K562 (cell line): ENCODE results near the gene VWC2L. TPM values are rescaled to one million over a fixed set of nuclear protein-coding genes. Genes with fewer than 3 reads are reported as not detected.

Experiments
- ATAC-seq: fragments of 200-7000 bp; cut with Tn5 transposase; 3 replicates; pipeline ENCODE4 v1.9.1; 2020; ENCODE audit warnings: moderate library complexity
- BruUV-seq: library from RNA; stranded (reverse); fragments of 400-500 nt; replicated peaks from 2 replicates; lab custom pipeline; 2021; lab: Mats Ljungman, UMichigan
- CTCF ChIA-PET: fragments of 300-600 bp; formaldehyde crosslinking; extraction: SDS; loops from one replicate; lab custom pipeline; 2021; ENCODE audit warnings: low intra/inter-chr PET ratio; lab: Yijun Ruan, JAX
- POLR2A ChIA-PET: fragments of 300-600, 350-650 bp; sonication (Branson Sonifier 250); formaldehyde crosslinking; extraction: SDS; loops from one replicate; lab custom pipeline; 2021; ENCODE audit warnings: antibody characterized with exemption, inconsistent platforms; lab: Yijun Ruan, JAX
- DNase-seq, 4 experiments: peaks; one replicate each; pipeline versions ENCODE4 v3.0.0 to v3.0.0-alpha.2; 2011 to 2018; ENCODE audit warnings: low spot score in 3 of 4, mixed read lengths in 3 of 4; ENCODE audit errors: extremely low read depth in 1 of 4
- FAIRE-seq: peaks from 2 replicates; lab custom pipeline; 2011; peaks lifted over from hg19 to GRCh38; lab: Jason Lieb, UNC
- H2AFZ ChIP-seq: 2 replicates; pipeline ENCODE4 v1.6.0; 2011; ENCODE audit warnings: low read depth, low read length, control low read depth, inconsistent platforms
- H3K27ac ChIP-seq: fragments of 200-600 bp; 3 replicates; pipeline ENCODE4 v1.8.0; 2011; ENCODE audit warnings: low read depth, mild to moderate bottlenecking, control low read depth, inconsistent platforms, low read length, moderate library complexity, mixed read lengths; ENCODE audit errors: extremely low read depth
- H3K27me3 ChIP-seq, 2 experiments: fragments of 300-600 bp in 1 of 2; 2 replicates in 1 of 2; 3 replicates in 1 of 2; pipeline versions ENCODE4 v1.6.0 to v1.8.0; 2011; ENCODE audit warnings: inconsistent platforms in 2 of 2, low read length in 2 of 2, mild to moderate bottlenecking in 1 of 2, mixed read lengths in 1 of 2, moderate library complexity in 1 of 2; ENCODE audit not compliant: control insufficient read depth in 2 of 2, insufficient read depth in 2 of 2
- H3K36me3 ChIP-seq: fragments of 300-600 bp; 3 replicates; pipeline ENCODE4 v1.8.0; 2011; ENCODE audit warnings: mild to moderate bottlenecking, low read length, inconsistent platforms; ENCODE audit not compliant: control insufficient read depth, insufficient read depth
- H3K4me1 ChIP-seq, 2 experiments: fragments of 200-600 bp in 1 of 2; replicated peaks in 1 of 2; 2 replicates in 1 of 2; 3 replicates in 1 of 2; pipeline versions ENCODE4 v1.5.1 to v1.8.0; 2011; ENCODE audit warnings: inconsistent platforms in 2 of 2, low read length in 2 of 2, mild to moderate bottlenecking in 1 of 2, mixed read lengths in 1 of 2, moderate library complexity in 1 of 2; ENCODE audit not compliant: control insufficient read depth in 2 of 2, insufficient read depth in 2 of 2
- H3K4me2 ChIP-seq: 2 replicates; pipeline ENCODE4 v1.6.1; 2011; ENCODE audit warnings: low read length, control low read depth, inconsistent platforms, mixed read lengths; ENCODE audit not compliant: insufficient read depth
- H3K4me3 ChIP-seq: fragments of 200-600 bp; sonication (generic), shearing (Covaris generic); 2 replicates; pipeline ENCODE4 v1.5.1; 2016; ENCODE audit warnings: control low read depth, inconsistent platforms
- H3K79me2 ChIP-seq: fragments of 200-600 bp; 3 replicates; pipeline ENCODE4 v1.8.0; 2011; ENCODE audit warnings: low read length, inconsistent platforms; ENCODE audit not compliant: control insufficient read depth, insufficient read depth
- H3K9ac ChIP-seq, 2 experiments: 2 replicates each; pipeline versions ENCODE4 v1.6.0 to v1.6.1; 2011; ENCODE audit warnings: low read depth in 2 of 2, low read length in 2 of 2, control low read depth in 1 of 2, inconsistent platforms in 1 of 2, mild to moderate bottlenecking in 1 of 2, mixed read lengths in 1 of 2; ENCODE audit not compliant: insufficient read depth in 1 of 2
- H3K9me1 ChIP-seq: one replicate; pipeline ENCODE4 v1.6.0; 2011; ENCODE audit warnings: inconsistent platforms, mild to moderate bottlenecking, low read length, moderate library complexity; ENCODE audit not compliant: control insufficient read depth, insufficient read depth
- H3K9me3 ChIP-seq: replicated peaks from 2 replicates; pipeline ENCODE4 v1.5.1; 2011; ENCODE audit warnings: low read depth, low read length, inconsistent platforms; ENCODE audit not compliant: control insufficient read depth, insufficient read depth
- H4K20me1 ChIP-seq: replicated peaks from 2 replicates; pipeline ENCODE4 v1.6.1; 2011; ENCODE audit warnings: low read length, inconsistent platforms, mixed read lengths; ENCODE audit not compliant: control insufficient read depth, insufficient read depth
- ADNP ChIP-seq: fragments of 200-800 bp; sonication (Bioruptor generic); IDR thresholded peaks from 2 replicates; pipeline ENCODE4 v1.6.1; 2016; ENCODE audit warnings: missing genetic modification characterization, missing compliant biosample characterization
- CTCFL ChIP-seq: IDR thresholded peaks from 2 replicates; pipeline ENCODE4 v1.6.1; 2011; ENCODE audit warnings: borderline replicate concordance, low read depth, mild to moderate bottlenecking, moderate library complexity, low read length; ENCODE audit not compliant: insufficient read depth, poor library complexity, severe bottlenecking
- DPF2 ChIP-seq: fragments of 450-650 bp; IDR thresholded peaks from 2 replicates; pipeline ENCODE4 v1.6.1; 2016
- EP300 ChIP-seq: IDR thresholded peaks from 2 replicates; pipeline ENCODE4 v1.6.1; 2012; ENCODE audit warnings: low read length, improper control_type of control experiment
- SMARCE1 ChIP-seq: fragments of 450-650 bp; IDR thresholded peaks from 2 replicates; pipeline ENCODE4 v1.7.1; 2016; ENCODE audit warnings: mild to moderate bottlenecking
- TFE3 ChIP-seq: fragments of 450-650 bp; formaldehyde crosslinking; IDR thresholded peaks from 2 replicates; pipeline ENCODE4 v1.4.0; 2020; ENCODE audit warnings: mild to moderate bottlenecking, mixed read lengths
- U2AF2 ChIP-seq: fragments of 200-400 bp; formaldehyde crosslinking; optimal IDR thresholded peaks from 2 replicates; pipeline ENCODE3; 2017; ENCODE audit warnings: low read depth, mild to moderate bottlenecking, low read length
- USF1 ChIP-seq: sonication (generic); formaldehyde crosslinking; IDR thresholded peaks from 2 replicates; pipeline ENCODE4 v1.9.0; 2022; ENCODE audit warnings: mild to moderate bottlenecking, missing genetic modification reagents
- ZNF583 ChIP-seq: fragments of 250-450 bp; sonication (Bioruptor Pico); IDR thresholded peaks from 2 replicates; pipeline ENCODE4 v1.4.0; 2020
- ZNF778 ChIP-seq: fragments of 450-650 bp; formaldehyde crosslinking; IDR thresholded peaks from 2 replicates; pipeline ENCODE4 v1.4.0; 2020; ENCODE audit warnings: mild to moderate bottlenecking, moderate library complexity
- WGBS: fragments of 100-300 bp; shearing (Covaris generic); methylation state at CpG from one replicate; pipeline ENCODE4 v1.1.6; 2016; ENCODE audit warnings: low coverage, mixed read lengths; ENCODE audit not compliant: insufficient coverage; ENCODE audit errors: missing lambda C conversion rate; 5-methylcytosine and 5-hydroxymethylcytosine counted together
- in situ Hi-C: fragments of 300-500 bp; cut with MboI; formaldehyde crosslinking; loops from 4 replicates; pipeline ENCODE4 v1.15.0; 2018; ENCODE audit warnings: inconsistent platforms, mixed read lengths
- intact Hi-C: fragments of 100-400 bp; cut with micrococcal nuclease; formaldehyde crosslinking; loops from 2 replicates; pipeline ENCODE4 v1.14.2; 2022
- polyA plus RNA-seq, 8 experiments: library from polyadenylated mRNA; depleted of rRNA in 4 of 8; stranded (reverse) in 5 of 8; unstranded in 3 of 8; fragments of >200 nt; fragmentation: Nextera tagmentation in 2 of 8; fragmentation: Illumina TruSeq in 1 of 8; extraction: Ambion mirVana in 2 of 8; extraction: Trizol in 1 of 8; gene quantifications; 2 replicates each; pipeline versions ENCODE4 v1.2.1 to v1.2.3, GENCODE V29; 2011 to 2014; ENCODE audit warnings: inconsistent platforms in 1 of 8, missing spikeins in 1 of 8
- total RNA-seq, 7 experiments: library from RNA; depleted of rRNA in 6 of 7; stranded (reverse); fragments of >200 nt in 6 of 7; fragmentation: Illumina TruSeq in 2 of 7; extraction: Trizol in 2 of 7; gene quantifications; 2 replicates each; pipeline versions ENCODE4 v1.2.1 to v1.2.3, GENCODE V29; 2011 to 2021; ENCODE audit warnings: low replicate concordance in 1 of 7

Gene VWC2L
- total and polyA plus RNA-seq, 9 of the 15 experiments (the other 6 are each of a cell fraction or from before 2014, with no cell fraction given), result not detected

GRCh38 chr2:214376618-214377285 lies 34.1 kb upstream of the VWC2L start:
- DNase-seq, result no peak
- ChIA-PET CTCF (no interaction called here), POLR2A (no interaction called here)
- FAIRE-seq, result no peak
- H3K27ac ChIP-seq, result no peak overlapping the region
- TF ChIP-seq ZNF583 (no peak), SMARCE1 (no peak), TFE3 (peak; percentile 12; the same call in 1 of the 2 replicates), EP300 (no peak)
- TF ChIP-seq, all 486 proteins: peak for 1
- no peak overlapping the region for H2AFZ ChIP-seq
- H3K36me3 ChIP-seq, result no peaks in the 10 kb centered on the region
- no peaks in the 10 kb centered on the region for H3K9me3 ChIP-seq
- intact Hi-C loops (no loop called here), in situ Hi-C loops (no loop called here)
- H3K4me3 ChIP-seq, result no peak overlapping the region
- H3K9me1 ChIP-seq, result no peaks in the 10 kb centered on the region
- H3K27me3 ChIP-seq, result no peaks in the 10 kb centered on the region
- H3K4me2 ChIP-seq, result no peak overlapping the region
- WGBS, result 0% methylated on average over 7 of the region's 7 CpGs
- H3K9ac ChIP-seq, result no peak overlapping the region
- H3K4me1 ChIP-seq, result no peaks in the 10 kb centered on the region
- no peaks in the 10 kb centered on the region for H4K20me1 ChIP-seq
- no peaks in the 10 kb centered on the region for H3K79me2 ChIP-seq
- no peak for ATAC-seq
- no TSS peak for BruUV-seq

GRCh38 chr2:214377286-214377624 lies 33.6 kb upstream of the VWC2L start:
- POLR2A ChIA-PET, result no interaction called here
- Histone ChIP-seq H3K4me2 (no peak overlapping the region), H4K20me1 (no peaks in the 10 kb centered on the region), H3K4me1 (no peaks in the 10 kb centered on the region), H3K9ac (no peak overlapping the region), H3K27ac (no peak overlapping the region), H3K9me3 (no peaks in the 10 kb centered on the region), H3K79me2 (no peaks in the 10 kb centered on the region), H2AFZ (no peak overlapping the region), H3K27me3 (no peaks in the 10 kb centered on the region), H3K36me3 (no peaks in the 10 kb centered on the region), H3K4me3 (no peak overlapping the region), H3K9me1 (no peaks in the 10 kb centered on the region)
- BruUV-seq, result no TSS peak
- TF ChIP-seq USF1 (CRISPR knock-in tag) (no peak), ADNP (tag) (no peak), DPF2 (no peak), ZNF778 (CRISPR knock-in tag) (no peak), CTCFL (no peak), U2AF2 (no peak)
- no peak for ATAC-seq
- 0% methylated on average over 5 of the region's 5 CpGs for WGBS
- CTCF ChIA-PET, result no interaction called here
- in situ Hi-C loops (no loop called here), intact Hi-C loops (no loop called here)
- no peak for DNase-seq
- no peak for FAIRE-seq
